Body of pancreas (tissue), 4 donors: ENCODE measurements around the gene MED17.

Experiments used
- CTCF ChIP-seq, 7 experiments: fragments of 450-650 bp in 4 of 7; fragments of 200-600 bp in 3 of 7; sonication (generic) in 3 of 7; IDR thresholded peaks; one replicate each; pipeline ENCODE4 v1.5.1; 2016 to 2019; ENCODE audit warnings: antibody characterized with exemption in 7 of 7
- POLR2A ChIP-seq, 3 donors: fragments of 450-650 bp; IDR thresholded peaks; one replicate each; pipeline ENCODE4 v1.6.1; 2016; ENCODE audit warnings: antibody characterized with exemption in 3 of 3, mild to moderate bottlenecking in 2 of 3

- peak in 6 of 7 experiments; percentile 23 to 65 (median 60) for TF ChIP-seq CTCF (IDR thresholded peaks at IDR 0.05)
- TF ChIP-seq POLR2A (IDR thresholded peaks at IDR 0.05): peak; percentile 64 to 90 (median 86)
Observed at GRCh38 chr11:93784145-93784934, at the start of gene MED17.
